ENCODE measurements around the gene YOD1. TPM values are rescaled to one million over a fixed set of nuclear protein-coding genes. Genes with fewer than 3 reads are reported as not detected.

YOD1 gene
- total and polyA plus RNA-seq, 2 of the 13 experiments (the other 11 are each of a cell fraction or from before 2014, with no cell fraction given) = 3.4 to 9.1 TPM

DNA sequence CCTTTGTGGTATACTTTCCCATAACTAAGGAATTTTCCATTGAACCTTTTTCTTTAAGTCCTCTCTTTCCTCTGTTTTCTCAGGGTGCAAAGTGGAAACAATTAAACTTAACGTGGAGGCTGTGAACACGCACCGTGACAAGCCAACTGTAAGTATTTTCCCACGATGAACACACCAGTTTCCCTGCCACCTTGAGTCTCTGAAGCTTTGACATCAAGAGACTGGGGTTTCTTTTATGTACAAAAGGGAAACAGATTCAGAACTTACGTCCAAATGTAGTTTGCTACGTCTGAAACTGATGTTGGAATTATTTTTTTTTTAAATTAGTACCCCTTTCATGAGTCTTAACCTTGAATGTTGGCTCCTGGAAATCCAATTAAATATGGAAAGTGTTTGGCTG lies 20.4 kb upstream of the YOD1 start:
- no peaks in the 10 kb centered on the region for H3K27me3 ChIP-seq (ENCODE audit: control insufficient read depth in 1 of 2, insufficient read depth in 2 of 2, low read length in 2 of 2)
- no peak for TF ChIP-seq ZBTB26 (CRISPR knock-in tag; IDR thresholded peaks at IDR 0.05; ENCODE audit: borderline replicate concordance)
- no peak for TF ChIP-seq SP2 (CRISPR knock-in tag; IDR thresholded peaks at IDR 0.05)
- no peak for TF ChIP-seq ZNF891 (CRISPR knock-in tag; IDR thresholded peaks at IDR 0.05)
- no peak for TF ChIP-seq SMARCC2 (IDR thresholded peaks at IDR 0.05)
- no peak for TF ChIP-seq HMGXB4 (CRISPR knock-in tag; IDR thresholded peaks at IDR 0.05; ENCODE audit: borderline replicate concordance in 1 of 2, low read depth in 1 of 2)
- no peak for TF ChIP-seq ZNF75D (CRISPR knock-in tag; IDR thresholded peaks at IDR 0.05; ENCODE audit: borderline replicate concordance)
- no peak for TF ChIP-seq TOPORS (CRISPR knock-in tag; IDR thresholded peaks at IDR 0.05)
- no peak overlapping the region for H2AFZ ChIP-seq (ENCODE audit: low read length)
- DNase-seq (ENCODE audit: low spot score) = no peak
- H3K4me1 ChIP-seq (ENCODE audit: insufficient read depth, low read length) = peaks cover 21% of the 10 kb centered on the region
- no peak for ATAC-seq
- no peaks in the 10 kb centered on the region for H3K79me2 ChIP-seq (ENCODE audit: insufficient read depth, low read length)
- in situ Hi-C loops (cut with HindIII; ENCODE audit: extremely low pct_ligation_motif_present, low pct_unique_long_range_greater_than_20kb) = loop anchor here (10.0 kb wide), 1 partner anchor 137 kb away; no protein-coding TSS in a partner anchor
- intact Hi-C loops (cut with micrococcal nuclease; ENCODE audit: unreplicated experiment) = loop anchor here (10.0 kb wide), 1 partner anchor 337 kb away; no protein-coding TSS in a partner anchor
- H3K4me3 ChIP-seq (replicated peaks in 1 of 3; ENCODE audit: insufficient read depth in 1 of 3, low read depth in 2 of 3, low read length in 3 of 3) = no peak overlapping the region
- POLR2A ChIA-PET = no interaction called here
- CTCF ChIA-PET (ENCODE audit: low intra/inter-chr PET ratio, low total read pairs) = no interaction called here
- no peaks in the 10 kb centered on the region for H3K9me3 ChIP-seq (ENCODE audit: low read length)
- no peak for FAIRE-seq
- H3K4me2 ChIP-seq (ENCODE audit: low read depth, low read length) = no peak overlapping the region
- H3K9ac ChIP-seq (ENCODE audit: insufficient read depth, low read depth, low read length) = no peak overlapping the region
- no peak overlapping the region for H3K27ac ChIP-seq (ENCODE audit: extremely low read length, insufficient read depth, low read length)
- no peaks in the 10 kb centered on the region for H4K20me1 ChIP-seq (ENCODE audit: insufficient read depth, low read length)
- WGBS (ENCODE audit: low lambda C conversion rate) = 92% methylated on average over 6 of the region's 6 CpGs
- peaks cover 8 to 19% of the 10 kb centered on the region in 2 experiments; a peak in 4 of 5 replicates for H3K36me3 ChIP-seq (replicated peaks in 1 of 2; ENCODE audit: control insufficient read depth in 1 of 2, insufficient read depth in 2 of 2, low read length in 2 of 2)
- no TSS peak for BruUV-seq (replicated peaks)
